WTC11 (cell line): ENCODE results near the gene RUSC2.

ENCODE experiments used
- CTCF ChIP-seq: fragments of 200-600 bp; IDR thresholded peaks from 2 replicates; pipeline ENCODE4 v1.8.0; 2022; ENCODE audit warnings: antibody characterized with exemption
- E2F1 ChIP-seq: sonication (generic); formaldehyde crosslinking; IDR thresholded peaks from 2 replicates; pipeline ENCODE4 v1.8.0; 2022; ENCODE audit warnings: mild to moderate bottlenecking, missing genetic modification reagents
- E2F4 ChIP-seq: sonication (generic); formaldehyde crosslinking; IDR thresholded peaks from 2 replicates; pipeline ENCODE4 v1.8.1; 2022; ENCODE audit warnings: low read depth, mild to moderate bottlenecking, moderate library complexity, missing genetic modification reagents, borderline replicate concordance
- E2F5 ChIP-seq: sonication (generic); formaldehyde crosslinking; IDR thresholded peaks from 2 replicates; pipeline ENCODE4 v1.8.1; 2022; ENCODE audit warnings: mild to moderate bottlenecking, moderate library complexity, missing genetic modification reagents
- EMX1 ChIP-seq: fragments of 250-450 bp; sonication (Bioruptor Pico); IDR thresholded peaks from 2 replicates; pipeline ENCODE4 v1.8.0; 2021; ENCODE audit warnings: mild to moderate bottlenecking
- GABPB1 ChIP-seq: sonication (generic); formaldehyde crosslinking; IDR thresholded peaks from 2 replicates; pipeline ENCODE4 v1.8.1; 2023; ENCODE audit warnings: mild to moderate bottlenecking, missing genetic modification reagents
- JUN ChIP-seq: sonication (generic); formaldehyde crosslinking; IDR thresholded peaks from 2 replicates; pipeline ENCODE4 v1.8.0; 2023; ENCODE audit warnings: mild to moderate bottlenecking, missing genetic modification reagents
- RELA ChIP-seq: sonication (generic); formaldehyde crosslinking; IDR thresholded peaks from 2 replicates; pipeline ENCODE4 v1.8.1; 2022; ENCODE audit warnings: missing genetic modification reagents, mild to moderate bottlenecking, borderline replicate concordance
- SMAD3 ChIP-seq: sonication (generic); formaldehyde crosslinking; IDR thresholded peaks from 2 replicates; pipeline ENCODE4 v1.8.0; 2022; ENCODE audit warnings: missing genetic modification reagents, mild to moderate bottlenecking, borderline replicate concordance
- SOX15 ChIP-seq: fragments of 250-450 bp; sonication (Bioruptor Pico); IDR thresholded peaks from 2 replicates; pipeline ENCODE4 v1.9.0; 2021; ENCODE audit warnings: mild to moderate bottlenecking
- TP53 ChIP-seq: sonication (generic); formaldehyde crosslinking; IDR thresholded peaks from 2 replicates; pipeline ENCODE4 v1.8.1; 2023; ENCODE audit warnings: mild to moderate bottlenecking, missing genetic modification reagents
- USF1 ChIP-seq: sonication (generic); formaldehyde crosslinking; IDR thresholded peaks from 2 replicates; pipeline ENCODE4 v1.8.0; 2022; ENCODE audit warnings: mild to moderate bottlenecking, missing genetic modification reagents
- USF2 ChIP-seq: sonication (generic); formaldehyde crosslinking; IDR thresholded peaks from 2 replicates; pipeline ENCODE4 v1.8.1; 2023; ENCODE audit warnings: mild to moderate bottlenecking, missing genetic modification reagents, moderate library complexity
- ZNF121 ChIP-seq: sonication (generic); formaldehyde crosslinking; IDR thresholded peaks from 2 replicates; pipeline ENCODE4 v1.8.0; 2023; ENCODE audit warnings: missing genetic modification reagents

GRCh38 chr9:35482071-35482470 is 7.8 kb upstream of the RUSC2 start:
- TF ChIP-seq USF2, result no peak
- TF ChIP-seq CTCF, result no peak
- TF ChIP-seq SOX15 (CRISPR knock-in tag), result no peak
- no peak for TF ChIP-seq E2F1 (CRISPR knock-in tag)
- no peak for TF ChIP-seq ZNF121
- no peak for TF ChIP-seq E2F5 (CRISPR knock-in tag)
- no peak for TF ChIP-seq RELA (CRISPR knock-in tag)
- no peak for TF ChIP-seq SMAD3
- TF ChIP-seq JUN (CRISPR knock-in tag), result no peak
- no peak for TF ChIP-seq E2F4
- no peak for TF ChIP-seq USF1
- no peak for TF ChIP-seq EMX1 (CRISPR knock-in tag)
- no peak for TF ChIP-seq TP53
- TF ChIP-seq GABPB1, result no peak
